Mononuclear cell (primary cell): ENCODE measurements around the gene RMND5A. TPM values are rescaled to one million over a fixed set of nuclear protein-coding genes. Genes with fewer than 3 reads are reported as not detected.
"Not testable (repeated sequence)": the region's sequence is repeated elsewhere in the genome, so short reads cannot be mapped to it uniquely, and the experiment has no call there.

ENCODE experiments used
- H3K27me3 ChIP-seq: 2 replicates; pipeline ENCODE4 v1.6.0; 2011; ENCODE audit warnings: low read length, control low read depth; ENCODE audit not compliant: insufficient read depth
- H3K4me1 ChIP-seq: 2 replicates; pipeline ENCODE4 v1.5.1; 2011; ENCODE audit warnings: mild to moderate bottlenecking, low read length, control low read depth; ENCODE audit not compliant: insufficient read depth
- H3K4me3 ChIP-seq: 2 replicates; pipeline ENCODE4 v1.5.1; 2011; ENCODE audit warnings: mild to moderate bottlenecking, low read length, moderate library complexity
- H3K9me3 ChIP-seq: 2 replicates; pipeline ENCODE4 v1.5.1; 2011; ENCODE audit warnings: low read depth, mild to moderate bottlenecking, control low read depth, low read length
- total RNA-seq: library from RNA; depleted of rRNA; stranded (reverse); fragments of >200 nt; gene quantifications from one replicate; pipeline ENCODE4 v1.2.3, GENCODE V29; 2012

RMND5A gene
- total RNA-seq, 1 donor = 47.1 TPM

DNA sequence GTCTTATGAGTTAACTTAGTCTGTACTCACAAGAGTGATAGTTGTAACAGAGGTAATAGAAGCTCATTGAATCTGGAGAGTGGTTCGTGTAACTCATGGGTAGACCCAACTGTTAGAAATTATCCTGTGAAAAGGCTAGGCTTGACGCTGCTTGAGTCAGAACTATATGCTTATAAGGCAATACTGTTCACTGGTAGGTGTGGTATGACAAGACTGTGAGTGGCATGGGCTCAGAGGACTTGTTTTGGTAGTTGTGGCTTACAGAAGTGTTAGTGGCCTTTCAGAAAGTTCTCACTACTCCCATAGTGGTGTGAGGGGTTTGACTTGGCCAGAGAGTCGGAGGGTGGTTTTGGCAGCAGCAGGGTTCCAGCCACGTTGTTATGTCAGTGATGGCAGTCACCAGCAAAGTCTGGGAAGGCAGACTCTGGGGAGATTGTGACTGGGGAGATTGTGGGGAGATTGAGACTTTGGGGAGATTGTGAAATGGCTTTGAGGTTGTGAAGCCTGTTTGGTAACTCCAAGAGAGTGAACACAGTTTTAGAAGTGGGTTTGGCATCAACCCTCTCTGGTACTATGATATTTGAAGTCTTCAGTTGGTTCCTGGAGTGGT, 21.9 kb downstream of the RMND5A start:
- not testable (repeated sequence) for H3K4me1 ChIP-seq, H3K27me3 ChIP-seq, H3K4me3 ChIP-seq, H3K9me3 ChIP-seq

DNA sequence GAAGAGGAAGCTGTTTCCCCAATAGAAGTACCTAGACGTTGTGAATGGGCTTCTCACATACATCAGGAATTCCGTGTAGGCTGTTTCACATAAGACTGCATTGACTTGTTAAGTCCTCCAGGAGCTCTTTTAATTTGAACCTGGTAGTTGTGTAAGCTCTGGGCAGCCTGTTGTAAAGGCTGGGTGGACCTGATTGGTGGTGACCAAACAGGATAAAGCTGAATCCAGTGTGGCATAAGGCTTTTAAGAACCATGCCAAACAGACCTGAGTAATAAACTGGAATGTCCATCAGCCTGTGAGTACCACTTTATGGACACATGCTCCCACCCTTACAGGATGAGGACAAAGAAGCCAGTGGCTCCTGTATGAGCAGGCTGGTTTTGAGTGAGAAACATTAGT, 24.1 kb downstream of the RMND5A start:
- H3K4me3 ChIP-seq = no peak overlapping the region
- no peaks in the 10 kb centered on the region for H3K9me3 ChIP-seq
- no peaks in the 10 kb centered on the region for H3K27me3 ChIP-seq
- H3K4me1 ChIP-seq = peaks cover 7% of the 10 kb centered on the region

DNA sequence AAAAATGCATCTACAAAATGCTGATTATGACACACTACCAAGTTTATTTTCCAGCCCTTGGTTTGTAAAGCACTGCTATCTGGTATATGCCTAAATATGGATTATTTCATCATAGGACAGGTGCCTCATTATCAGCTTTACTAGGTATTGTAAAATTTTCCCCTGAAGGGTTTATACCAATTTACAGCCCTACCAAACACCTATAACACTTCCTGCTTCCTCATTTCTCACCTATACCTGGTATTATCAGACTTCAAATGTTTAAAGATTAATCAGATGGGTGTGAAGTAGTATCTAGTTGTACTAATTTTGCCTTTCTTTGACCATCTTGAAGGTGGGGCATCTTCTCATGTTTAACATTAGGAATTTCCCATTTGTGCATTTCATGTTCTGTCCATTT, 26.8 kb downstream of the RMND5A start:
- Histone ChIP-seq H3K4me3 (no peak overlapping the region), H3K4me1 (peaks cover 7% of the 10 kb centered on the region), H3K9me3 (peaks cover 13% of the 10 kb centered on the region), H3K27me3 (no peaks in the 10 kb centered on the region)

DNA sequence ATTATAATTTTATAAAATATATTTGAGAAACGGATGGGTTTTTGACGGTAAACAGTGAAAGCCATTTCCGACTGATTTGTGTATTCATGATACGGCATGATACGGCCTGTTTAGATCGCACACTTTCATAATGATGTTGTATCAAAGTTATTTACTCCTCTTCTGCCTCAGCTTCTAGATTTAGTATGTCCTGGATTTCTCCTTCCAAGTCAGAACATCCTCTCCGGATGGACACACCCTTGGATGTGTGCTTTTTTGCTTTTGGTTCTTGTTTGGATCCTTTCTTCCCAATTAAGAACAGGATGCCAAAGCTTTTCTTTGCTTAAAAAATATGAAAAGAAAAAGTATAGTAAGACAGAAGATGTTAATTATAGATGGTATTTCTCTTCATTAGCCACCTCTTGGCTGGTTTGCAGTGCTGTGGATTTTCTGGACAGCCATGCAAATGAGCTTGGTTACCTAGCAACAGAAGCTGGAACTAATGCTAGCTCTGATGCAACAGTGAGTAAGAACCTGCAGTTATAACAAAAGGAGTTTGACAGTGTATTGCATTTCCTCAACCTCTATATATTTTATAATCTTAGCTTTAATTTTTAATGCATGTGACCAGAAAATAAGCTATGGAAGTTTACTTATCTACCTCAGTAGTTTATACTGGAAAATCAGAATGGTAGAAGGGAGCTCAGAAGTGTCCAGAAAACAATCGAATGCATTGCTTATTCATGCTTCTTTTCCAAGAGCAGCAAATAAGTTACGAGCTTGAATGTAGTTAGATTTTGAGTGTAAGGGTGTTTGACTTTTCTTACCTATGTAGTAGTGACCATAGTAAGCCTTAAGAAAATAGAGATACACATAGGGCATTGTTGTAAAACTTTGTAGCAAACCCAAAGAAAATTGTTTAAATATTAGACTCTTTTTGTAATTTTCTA, 27.9 kb downstream of the RMND5A start:
- H3K9me3 ChIP-seq = peaks cover 13% of the 10 kb centered on the region
- H3K4me1 ChIP-seq = peaks cover 7% of the 10 kb centered on the region
- no peak overlapping the region for H3K4me3 ChIP-seq
- no peaks in the 10 kb centered on the region for H3K27me3 ChIP-seq

DNA sequence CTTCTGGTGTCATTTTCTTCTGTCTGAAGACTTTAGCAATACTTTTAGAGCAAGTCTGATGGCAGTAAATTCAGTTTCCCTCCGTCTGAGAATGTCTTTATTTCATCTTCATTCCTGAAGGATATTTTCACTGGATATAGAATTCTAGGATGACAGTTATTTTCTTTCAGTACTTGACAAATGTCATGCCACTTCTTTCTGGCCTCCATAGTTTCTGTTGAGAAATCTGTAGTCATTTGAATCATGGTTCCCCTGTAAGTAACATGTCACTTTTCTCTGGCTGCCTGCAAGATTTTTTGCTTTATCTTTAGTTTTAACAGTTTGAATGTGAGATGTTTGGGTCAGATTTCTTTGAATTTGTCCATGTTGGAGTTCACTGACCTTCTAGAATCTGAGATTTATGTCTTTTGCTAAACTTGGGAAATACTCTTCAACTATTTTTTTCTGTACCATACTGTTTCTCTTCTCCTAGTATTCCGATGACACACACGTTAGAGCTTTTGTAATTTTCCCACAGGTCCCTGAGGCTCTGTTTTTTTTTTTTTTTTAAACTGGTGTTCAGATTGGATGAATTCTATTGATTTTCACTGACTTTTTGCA, 30.2 kb downstream of the RMND5A start:
- H3K9me3 ChIP-seq = peaks cover 13% of the 10 kb centered on the region
- no peaks in the 10 kb centered on the region for H3K27me3 ChIP-seq
- peaks cover 7% of the 10 kb centered on the region for H3K4me1 ChIP-seq
- H3K4me3 ChIP-seq = no peak overlapping the region

DNA sequence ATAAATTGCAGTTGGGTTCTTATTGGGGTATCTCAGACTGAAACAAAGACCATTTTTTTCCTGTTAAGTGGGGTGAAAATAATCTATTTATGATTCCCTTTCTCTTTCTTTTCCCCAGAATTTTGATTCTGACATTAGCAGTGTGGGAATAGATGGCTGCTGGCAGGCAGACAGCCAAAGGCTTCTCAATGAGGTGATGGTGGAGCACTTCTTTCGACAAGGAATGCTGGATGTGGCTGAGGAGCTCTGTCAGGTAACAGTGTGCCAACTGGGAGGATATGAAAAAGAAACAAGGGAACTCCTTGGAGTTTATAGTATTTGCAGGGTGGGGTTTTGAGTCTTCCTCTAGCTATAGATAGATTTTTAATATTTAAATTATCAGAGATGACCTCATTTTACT, 31.7 kb downstream of the RMND5A start:
- Histone ChIP-seq H3K4me3 (no peak overlapping the region), H3K27me3 (no peaks in the 10 kb centered on the region), H3K4me1 (peaks cover 7% of the 10 kb centered on the region), H3K9me3 (peaks cover 13% of the 10 kb centered on the region)

DNA sequence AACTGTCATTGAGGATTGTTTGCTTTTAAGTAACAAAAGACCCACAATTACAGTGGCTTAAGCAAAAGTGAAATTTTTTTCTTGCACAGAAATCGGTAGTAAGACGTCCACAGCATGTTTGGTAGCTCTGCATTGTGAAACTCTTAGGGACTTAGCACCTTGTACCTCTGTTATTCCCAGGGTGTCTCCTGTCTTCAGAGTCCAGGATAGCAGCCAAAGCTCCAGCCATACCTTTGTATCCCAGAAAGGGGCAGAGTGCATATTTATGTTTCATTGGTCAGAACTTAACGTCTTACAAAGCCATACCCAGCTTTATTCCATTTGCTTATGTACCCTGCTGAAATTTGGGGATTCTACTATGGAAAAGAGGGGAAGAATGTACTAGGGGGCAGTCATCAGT, 32.8 kb downstream of the RMND5A start:
- Histone ChIP-seq H3K9me3 (peaks cover 13% of the 10 kb centered on the region), H3K4me3 (no peak overlapping the region), H3K4me1 (peaks cover 4% of the 10 kb centered on the region), H3K27me3 (no peaks in the 10 kb centered on the region)

GRCh38 chr2:86753606-86754005, 33.5 kb downstream of the RMND5A start:
- Histone ChIP-seq H3K9me3 (peaks cover 13% of the 10 kb centered on the region), H3K4me1 (no peaks in the 10 kb centered on the region), H3K27me3 (no peaks in the 10 kb centered on the region), H3K4me3 (no peak overlapping the region)

DNA sequence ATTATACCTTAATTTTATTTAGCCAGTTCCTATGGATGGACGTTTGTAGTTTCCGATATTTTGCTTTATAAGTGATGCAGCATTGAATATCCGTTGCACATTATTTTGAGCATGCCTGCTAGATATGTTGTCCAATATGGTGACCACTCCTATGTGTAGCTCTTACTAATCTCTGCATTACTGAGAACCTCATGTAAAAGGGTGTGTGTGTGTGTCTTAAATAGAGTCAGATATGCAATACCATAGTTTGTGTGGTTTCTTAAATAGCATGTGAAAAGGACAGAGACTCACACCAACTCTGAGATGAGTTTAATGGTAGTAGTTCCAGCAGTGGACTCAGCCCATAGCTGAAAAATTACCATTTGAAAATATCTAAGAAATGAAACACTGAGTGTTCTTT, 38.3 kb downstream of the RMND5A start:
- no peak overlapping the region for H3K4me3 ChIP-seq
- no peaks in the 10 kb centered on the region for H3K27me3 ChIP-seq
- no peaks in the 10 kb centered on the region for H3K9me3 ChIP-seq
- no peaks in the 10 kb centered on the region for H3K4me1 ChIP-seq

DNA sequence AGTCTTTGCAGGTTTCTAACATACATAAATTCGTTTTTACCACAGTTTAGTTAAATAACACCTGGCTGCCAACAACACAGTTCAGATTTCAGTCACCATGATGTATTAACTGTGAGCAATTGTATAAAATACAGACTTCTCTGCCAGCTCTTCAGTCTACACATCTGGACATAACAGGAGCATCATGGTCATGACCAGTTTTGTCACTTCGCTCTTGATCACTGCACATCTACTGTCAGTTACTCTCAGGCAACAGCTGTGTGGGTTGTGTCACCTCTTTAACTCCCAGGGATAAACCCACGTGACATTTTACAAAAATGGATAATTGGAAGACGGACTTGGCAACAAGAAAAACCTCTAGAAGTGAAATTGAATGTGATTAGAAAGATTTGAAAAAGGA, 40.3 kb downstream of the RMND5A start:
- Histone ChIP-seq H3K4me3 (no peak overlapping the region), H3K9me3 (no peaks in the 10 kb centered on the region), H3K27me3 (no peaks in the 10 kb centered on the region), H3K4me1 (no peaks in the 10 kb centered on the region)

DNA sequence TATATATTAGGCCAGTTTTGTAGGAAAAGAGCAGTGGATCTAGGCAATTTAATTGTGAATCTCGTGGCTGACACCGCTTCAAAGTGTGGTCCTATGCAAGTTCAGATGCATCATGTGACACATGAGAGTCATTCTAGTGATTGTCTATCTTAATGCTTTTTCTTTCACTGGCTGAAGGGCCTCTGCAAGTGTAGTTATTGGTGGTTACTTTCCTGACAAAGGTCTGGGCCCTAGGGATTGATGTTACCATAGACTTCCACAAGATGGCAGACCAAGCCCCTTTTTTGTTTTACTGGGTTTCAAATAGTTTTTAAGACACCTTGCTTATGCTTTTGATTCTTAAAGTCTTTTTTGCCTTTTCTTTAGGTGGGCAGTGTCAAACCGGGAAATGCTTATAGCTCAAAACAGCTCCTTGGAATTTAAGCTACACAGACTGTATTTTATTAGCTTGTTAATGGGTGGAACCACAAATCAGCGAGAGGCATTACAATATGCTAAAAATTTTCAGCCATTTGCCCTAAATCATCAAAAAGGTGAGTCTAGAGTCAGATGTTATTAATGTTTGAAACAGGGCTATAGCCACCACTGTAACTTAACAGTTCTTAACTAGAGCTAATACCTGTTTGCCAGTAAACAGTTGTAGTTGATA, 44.7 kb downstream of the RMND5A start:
- Histone ChIP-seq H3K9me3 (no peaks in the 10 kb centered on the region), H3K27me3 (no peaks in the 10 kb centered on the region), H3K4me3 (no peak overlapping the region), H3K4me1 (no peaks in the 10 kb centered on the region)

DNA sequence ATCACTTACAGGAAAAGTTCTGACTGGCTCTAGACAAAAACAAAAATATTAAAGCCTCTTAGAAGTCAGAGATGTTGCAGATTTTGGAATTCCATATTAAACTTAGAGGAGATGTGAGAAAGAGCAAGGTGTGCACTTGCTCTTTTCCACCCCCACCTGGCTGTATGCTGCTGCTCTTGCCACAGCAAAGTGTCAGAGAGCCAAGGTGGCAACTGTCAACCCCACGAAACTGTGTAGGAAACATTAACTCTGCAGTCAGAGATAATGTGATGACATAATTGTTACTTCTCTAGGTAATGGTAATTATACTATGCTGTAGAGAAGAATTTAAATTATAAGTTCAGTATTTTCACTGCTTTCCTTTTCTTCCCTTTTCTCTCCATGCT, 45.2 kb downstream of the RMND5A start:
- no peaks in the 10 kb centered on the region for H3K9me3 ChIP-seq
- H3K4me1 ChIP-seq = no peaks in the 10 kb centered on the region
- H3K27me3 ChIP-seq = no peaks in the 10 kb centered on the region
- no peak overlapping the region for H3K4me3 ChIP-seq

DNA sequence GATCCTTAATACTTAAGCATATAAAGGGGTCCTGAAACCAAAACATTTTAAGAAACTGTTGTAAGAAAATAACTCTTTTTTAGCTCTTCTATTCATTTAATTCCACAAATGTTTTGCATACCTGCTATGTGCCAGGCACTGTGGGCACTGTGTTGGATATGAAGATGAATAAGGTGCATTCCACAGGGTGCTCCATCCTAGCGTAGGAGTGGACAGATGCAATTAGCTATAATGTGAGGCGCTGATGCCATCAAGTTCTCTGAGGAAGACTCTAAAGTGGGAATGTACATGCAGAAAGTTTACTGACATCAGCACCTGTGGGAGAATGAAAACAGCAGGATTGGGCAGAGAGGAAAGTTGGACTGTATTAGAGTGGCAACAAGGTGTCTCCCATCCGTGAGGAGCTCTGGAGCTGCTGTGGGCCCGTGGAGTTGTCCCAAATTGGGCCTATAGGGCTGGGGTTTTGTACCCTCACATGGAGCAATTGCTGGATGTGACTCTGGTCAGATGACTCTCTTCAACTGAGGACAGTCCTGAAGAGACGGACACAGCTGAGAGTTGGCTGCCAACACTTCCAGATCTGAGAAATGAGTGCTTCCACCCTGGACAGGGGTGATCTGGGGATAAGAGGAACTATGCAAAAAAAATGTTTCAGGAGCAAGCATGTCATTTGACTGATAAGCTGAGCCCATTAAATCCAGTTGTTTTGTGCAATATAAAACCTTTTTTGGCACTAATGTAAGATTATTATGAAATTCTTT, 48.3 kb downstream of the RMND5A start:
- Histone ChIP-seq H3K27me3 (no peaks in the 10 kb centered on the region), H3K9me3 (no peaks in the 10 kb centered on the region), H3K4me3 (no peak overlapping the region), H3K4me1 (no peaks in the 10 kb centered on the region)

- no peaks in the 10 kb centered on the region for H3K4me1 ChIP-seq
Measured at GRCh38 chr2:86769838-86770237, 49.7 kb downstream of the RMND5A start.

More at GRCh38 chr2:86769838-86770237, 49.7 kb downstream of the RMND5A start:
- Histone ChIP-seq H3K27me3 (no peaks in the 10 kb centered on the region), H3K4me3 (no peak overlapping the region), H3K9me3 (no peaks in the 10 kb centered on the region)
